ENCODE results near the gene NGDN.

- no peak for TF ChIP-seq EZH2 (IDR thresholded peaks at IDR 0.05)
- TF ChIP-seq POLR2AphosphoS5 (IDR thresholded peaks at IDR 0.05; ENCODE audit: borderline replicate concordance, low read depth, low read length) = no peak
- no peak for TF ChIP-seq FOXP2 (optimal IDR thresholded peaks at IDR 0.05; ENCODE audit: control extremely low read depth, extremely low read length, insufficient read depth)
These were observed 19.1 kb upstream of the NGDN start for GRCh38 chr14:23450379-23450778.
